Effector memory CD4-positive, alpha-beta T cell (primary cell): Measurements from ENCODE around the gene CFP.
"Not testable (repeated sequence)": the region's sequence is repeated elsewhere in the genome, so short reads cannot be mapped to it uniquely, and the experiment has no call there.

Source experiments
- DNase-seq, 3 donors: peaks; one replicate each; pipeline ENCODE4 v3.0.0-alpha.2; 2020
- H3K27ac ChIP-seq: 2 replicates; pipeline ENCODE4 v1.7.0; 2013; ENCODE audit warnings: mild to moderate bottlenecking, low read length, moderate library complexity; ENCODE audit not compliant: insufficient read depth, poor library complexity, severe bottlenecking
- H3K27me3 ChIP-seq: replicated peaks from 2 replicates; pipeline ENCODE4 v1.7.0; 2013; ENCODE audit warnings: mild to moderate bottlenecking, low read length; ENCODE audit not compliant: insufficient read depth, control insufficient read depth, poor library complexity, severe bottlenecking
- H3K36me3 ChIP-seq: 2 replicates; pipeline ENCODE4 v1.7.0; 2013; ENCODE audit warnings: mild to moderate bottlenecking, low read length, moderate library complexity; ENCODE audit not compliant: control insufficient read depth, insufficient read depth
- H3K4me1 ChIP-seq: 2 replicates; pipeline ENCODE4 v1.7.0; 2013; ENCODE audit warnings: low read length, mild to moderate bottlenecking; ENCODE audit not compliant: control insufficient read depth, insufficient read depth, poor library complexity, severe bottlenecking
- H3K4me3 ChIP-seq: 2 replicates; pipeline ENCODE4 v1.7.0; 2013; ENCODE audit warnings: low read length, low read depth, mild to moderate bottlenecking; ENCODE audit not compliant: insufficient read depth, poor library complexity, severe bottlenecking
- H3K9me3 ChIP-seq: 2 replicates; pipeline ENCODE4 v1.7.0; 2013; ENCODE audit warnings: mild to moderate bottlenecking, low read length, moderate library complexity; ENCODE audit not compliant: control insufficient read depth
- total RNA-seq, 3 donors: gene quantifications; one replicate each; lab custom pipeline; 2026; lab: John Stamatoyannopoulos, UW

Gene CFP
- total RNA-seq = 1.2 to 3.7 (median 2.4) reads per million in 3 donors

- no peak for DNase-seq
- Histone ChIP-seq H3K4me1 (peaks cover 6% of the 10 kb centered on the region), H3K27ac (peak within 1 kb of the TSS; percentile 31), H3K9me3 (no peaks in the 10 kb centered on the region), H3K4me3 (peak within 1 kb of the TSS; percentile 34), H3K36me3 (no peaks in the 10 kb centered on the region), H3K27me3 (no peaks in the 10 kb centered on the region)
These were observed at the start of gene CFP for GRCh38 chrX:47629419-47630200. CFP (minus strand) TSS chrX:47629930; CDS start chrX:47629844, 86 bp downstream.

- H3K9me3 ChIP-seq, H3K4me3 ChIP-seq, H3K36me3 ChIP-seq, H3K27me3 ChIP-seq, DNase-seq, H3K4me1 ChIP-seq, H3K27ac ChIP-seq: not testable (repeated sequence)
These were observed 46.5 kb upstream of the CFP start for GRCh38 chrX:47675959-47676859.

- no peak overlapping the region for H3K4me3 ChIP-seq
- H3K4me1 ChIP-seq = no peaks in the 10 kb centered on the region
- no peaks in the 10 kb centered on the region for H3K27me3 ChIP-seq
- no peaks in the 10 kb centered on the region for H3K36me3 ChIP-seq
- DNase-seq = no peak
- no peaks in the 10 kb centered on the region for H3K9me3 ChIP-seq
- H3K27ac ChIP-seq = no peak overlapping the region
These were observed 45.0 kb upstream of the CFP start for GRCh38 chrX:47674776-47675175.

- DNase-seq, H3K9me3 ChIP-seq, H3K4me1 ChIP-seq, H3K27me3 ChIP-seq, H3K4me3 ChIP-seq, H3K27ac ChIP-seq, H3K36me3 ChIP-seq: not testable (repeated sequence)
These were observed 36.1 kb upstream of the CFP start for GRCh38 chrX:47665797-47666196.

GRCh38 chrX:47664737-47665136, 35.0 kb upstream of the CFP start:
- Histone ChIP-seq H3K4me3 (no peak overlapping the region), H3K27ac (no peak overlapping the region), H3K9me3 (no peaks in the 10 kb centered on the region), H3K27me3 (no peaks in the 10 kb centered on the region), H3K36me3 (no peaks in the 10 kb centered on the region), H3K4me1 (no peaks in the 10 kb centered on the region)
- DNase-seq = no peak

- H3K27me3 ChIP-seq = no peaks in the 10 kb centered on the region
- peaks cover 4% of the 10 kb centered on the region for H3K4me1 ChIP-seq
- H3K9me3 ChIP-seq = no peaks in the 10 kb centered on the region
- H3K4me3 ChIP-seq = no peak overlapping the region
- H3K36me3 ChIP-seq = peaks cover 5% of the 10 kb centered on the region
- no peak for DNase-seq
- no peak overlapping the region for H3K27ac ChIP-seq
These were observed 32.5 kb upstream of the CFP start for GRCh38 chrX:47662144-47662657.

- Histone ChIP-seq H3K4me1 (peaks cover 4% of the 10 kb centered on the region), H3K4me3 (no peak overlapping the region), H3K36me3 (peaks cover 11% of the 10 kb centered on the region), H3K27me3 (no peaks in the 10 kb centered on the region), H3K9me3 (no peaks in the 10 kb centered on the region), H3K27ac (no peak overlapping the region)
- no peak for DNase-seq
These were observed 31.8 kb upstream of the CFP start for GRCh38 chrX:47661539-47661938.

GRCh38 chrX:47659421-47659726, 29.6 kb upstream of the CFP start:
- Histone ChIP-seq H3K36me3 (peaks cover 11% of the 10 kb centered on the region), H3K4me3 (no peak overlapping the region), H3K27ac (peak overlapping the region; percentile 98), H3K4me1 (peaks cover 4% of the 10 kb centered on the region), H3K9me3 (no peaks in the 10 kb centered on the region), H3K27me3 (no peaks in the 10 kb centered on the region)
- DNase-seq = no peak

- Histone ChIP-seq H3K36me3 (peaks cover 11% of the 10 kb centered on the region), H3K9me3 (no peaks in the 10 kb centered on the region), H3K27ac (peak within 1 kb of the TSS; percentile 98), H3K4me1 (peaks cover 4% of the 10 kb centered on the region), H3K27me3 (no peaks in the 10 kb centered on the region), H3K4me3 (peak within 1 kb of the TSS; percentile 72)
- peak; percentile 88 to 92 (median 91) for DNase-seq
These were observed 29.1 kb upstream of the CFP start, which contains the start of gene UXT for GRCh38 chrX:47658684-47659420. UXT (minus strand) TSS chrX:47659180; CDS start chrX:47658927, 253 bp downstream.
